Lung microvascular endothelial cell (primary cell): Measurements from ENCODE around the gene RAB23. TPM values are rescaled to one million over a fixed set of nuclear protein-coding genes. Genes with fewer than 3 reads are reported as not detected.

ENCODE experiments used
- DNase-seq, 2 donors: peaks; one replicate each; pipeline versions ENCODE4 v3.0.0 to v3.0.0-alpha.2; 2010; ENCODE audit warnings: low read depth in 2 of 2
- total RNA-seq: library from RNA; depleted of rRNA; stranded (reverse); fragments of >200 nt; gene quantifications from 2 replicates; pipeline ENCODE4 v1.2.1, GENCODE V29; 2014

Gene RAB23
- 3.6 and 3.9 TPM in 2 replicates for total RNA-seq

DNA sequence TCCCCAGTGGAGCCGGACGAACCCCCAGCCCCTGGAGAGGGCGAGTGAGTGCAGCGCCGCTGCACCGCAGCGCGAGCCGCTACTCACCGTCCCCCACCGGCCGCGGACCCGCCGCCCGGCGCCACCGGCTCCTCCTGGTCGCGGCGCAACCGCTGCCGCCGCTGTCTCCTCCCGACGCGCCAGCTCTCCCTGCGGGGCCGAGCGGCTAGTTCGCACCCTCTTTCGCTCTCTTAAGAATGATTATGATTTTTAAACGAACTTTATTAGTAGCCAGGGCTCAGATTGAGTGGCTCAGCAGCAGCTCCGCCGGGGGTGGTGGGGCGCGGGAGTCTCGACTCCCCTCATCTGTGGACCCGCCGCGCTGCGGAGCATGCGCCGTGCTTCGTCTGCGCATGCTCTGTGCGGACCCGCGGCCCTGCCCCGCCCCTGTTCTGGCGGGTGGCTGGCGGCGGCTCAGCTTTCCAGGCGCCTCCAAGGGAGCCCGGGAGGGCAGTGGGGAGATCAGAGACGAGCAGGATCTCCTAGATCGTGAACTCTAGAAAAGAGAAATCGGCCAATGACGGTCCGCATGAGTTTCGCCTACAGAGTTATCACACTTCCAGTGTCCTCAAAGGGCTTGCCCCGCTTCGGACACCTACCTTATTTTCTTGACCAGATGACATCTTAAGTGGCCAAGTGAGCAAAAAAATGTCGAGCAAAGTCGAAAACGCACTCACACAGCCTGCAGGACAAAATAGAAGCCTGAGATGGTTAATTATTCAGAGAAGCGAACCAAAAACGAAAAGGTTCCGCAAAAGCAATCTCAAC lies at the start of gene RAB23:
TSS of gene RAB23 (minus strand) at position 372 of the 807 bp plus-strand sequence. CDS start 11,927 bp downstream, outside the sequence.
- DNase-seq: peak; percentile 85 to 87

DNA sequence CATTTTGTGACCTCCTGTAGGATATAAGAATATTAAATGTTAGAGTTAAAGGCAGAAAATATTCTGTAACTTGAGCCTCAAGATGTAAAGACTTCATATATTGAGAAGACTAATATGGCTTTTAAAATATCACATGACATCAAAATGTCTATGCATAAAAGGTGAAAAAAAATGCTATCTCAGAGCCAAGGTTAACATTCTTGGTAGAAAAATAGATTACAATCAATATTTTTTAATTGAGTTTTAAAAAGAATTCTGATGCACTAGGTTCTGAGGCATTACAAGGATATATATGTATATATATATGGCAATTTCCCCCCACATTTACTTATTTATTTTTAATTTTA lies 46.2 kb upstream of the RAB23 start:
- DNase-seq: no peak

DNA sequence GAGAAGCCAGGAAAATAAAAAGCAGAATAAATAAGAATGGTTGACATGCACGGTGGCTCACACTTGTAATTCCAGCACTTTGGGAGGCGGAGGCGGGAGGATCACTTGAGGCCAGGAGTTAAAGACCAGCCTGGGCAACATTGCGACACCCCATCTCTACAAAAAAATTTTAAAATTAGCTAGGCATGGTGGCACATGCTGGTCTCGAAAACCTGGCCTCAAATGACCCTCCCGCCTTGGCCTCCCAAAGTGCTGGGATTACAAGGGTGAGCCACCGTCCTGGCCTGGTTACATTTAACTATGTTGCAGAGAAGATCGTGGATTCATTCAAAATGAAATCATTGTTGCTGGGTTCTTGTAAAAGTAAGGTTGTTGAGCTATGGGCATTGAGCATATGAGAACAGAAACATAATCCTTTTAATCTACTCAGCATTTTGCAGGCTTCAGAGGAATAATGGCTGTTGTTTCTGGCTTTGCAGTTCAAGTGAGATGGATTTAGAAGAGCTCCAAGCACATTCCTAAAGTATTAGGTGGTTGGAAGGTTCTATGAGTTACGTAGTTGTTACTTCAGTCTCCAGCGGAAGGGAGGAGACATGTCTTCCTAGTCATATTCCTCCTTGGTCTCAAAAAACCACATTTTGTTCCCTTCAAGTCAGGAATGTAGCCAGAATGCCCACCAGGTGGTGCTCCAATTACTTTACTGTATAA lies 45.6 kb upstream of the RAB23 start:
- peak; percentile 63 to 96 for DNase-seq

DNA sequence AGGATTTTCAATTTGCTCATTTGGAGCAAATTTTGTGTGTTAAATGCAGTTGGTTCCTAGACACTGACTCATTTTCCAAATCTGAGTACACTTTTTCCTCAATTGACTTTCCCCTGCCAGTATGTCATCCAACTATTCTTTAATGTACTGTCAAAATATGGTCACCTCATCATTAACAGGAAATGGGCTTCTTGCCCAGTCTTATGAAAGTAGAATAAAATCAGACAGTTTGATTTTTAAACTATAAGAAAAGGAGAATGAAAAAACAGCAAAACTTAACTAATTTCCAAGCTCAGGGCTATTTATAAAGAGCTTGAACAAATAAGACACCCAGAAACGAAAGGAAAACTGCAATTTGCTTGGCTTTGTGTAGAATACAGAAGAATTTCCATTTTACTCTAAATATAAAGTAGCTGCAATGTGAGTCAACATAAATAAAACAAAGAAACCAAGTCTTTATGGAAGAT lies 43.7 kb upstream of the RAB23 start:
- DNase-seq: peak; percentile 65 to 80

DNA sequence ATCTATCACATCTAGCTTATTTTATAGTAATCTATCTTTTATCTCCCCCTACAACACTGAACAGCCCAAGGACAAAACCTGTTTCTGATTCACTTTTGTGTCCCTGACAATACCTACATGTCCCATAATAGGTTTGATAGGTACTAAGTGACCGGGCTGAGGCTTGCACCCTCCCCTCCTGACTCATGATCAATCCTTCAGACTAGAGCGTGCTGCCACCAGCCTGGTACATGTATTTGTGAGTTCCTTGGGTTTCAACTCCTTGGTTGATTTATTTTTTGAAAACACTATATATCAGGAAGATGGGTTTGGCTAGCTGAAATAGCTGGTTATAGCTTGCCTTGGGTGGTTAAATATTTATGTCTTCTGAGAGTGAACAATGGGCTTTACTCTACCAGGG lies 41.6 kb upstream of the RAB23 start:
- DNase-seq: no peak

DNA sequence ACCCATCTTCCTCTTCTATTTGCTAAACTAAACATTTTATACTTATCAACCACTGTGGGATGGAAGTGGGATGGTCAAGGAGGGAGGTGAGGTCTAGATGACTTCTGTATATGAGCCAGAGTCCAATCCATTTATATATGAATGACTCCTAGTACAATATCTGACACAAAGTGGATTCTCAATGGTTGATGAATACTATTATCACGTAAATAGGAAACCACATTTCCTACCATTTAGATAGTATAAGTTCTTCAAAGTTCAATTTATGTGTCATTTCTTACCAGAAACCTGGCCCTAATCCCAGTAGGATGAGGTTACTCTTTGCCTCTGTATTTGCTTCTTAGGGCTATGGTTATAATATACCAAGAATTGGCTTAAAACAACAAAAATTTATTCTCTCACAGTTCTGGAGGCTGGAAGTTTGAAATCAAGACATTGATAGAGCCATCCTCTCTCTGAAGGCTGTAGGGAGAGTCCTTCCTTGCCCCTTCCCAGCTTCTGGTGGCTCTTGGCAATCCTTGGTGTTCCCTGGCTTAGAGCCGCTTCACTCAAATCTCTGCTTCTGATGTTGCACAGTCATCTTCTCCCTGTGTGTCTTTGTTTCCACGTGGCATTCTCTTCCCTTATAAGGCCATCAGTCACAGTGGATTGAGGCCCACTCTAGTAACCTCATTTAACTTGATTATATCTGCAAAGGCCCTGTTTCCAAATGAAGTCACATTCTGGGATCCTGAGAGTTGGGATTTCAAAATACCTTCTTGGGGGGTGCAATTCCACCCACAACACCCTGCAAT lies 41.0 kb upstream of the RAB23 start:
- DNase-seq: peak in 1 of 2 donors; percentile 89

DNA sequence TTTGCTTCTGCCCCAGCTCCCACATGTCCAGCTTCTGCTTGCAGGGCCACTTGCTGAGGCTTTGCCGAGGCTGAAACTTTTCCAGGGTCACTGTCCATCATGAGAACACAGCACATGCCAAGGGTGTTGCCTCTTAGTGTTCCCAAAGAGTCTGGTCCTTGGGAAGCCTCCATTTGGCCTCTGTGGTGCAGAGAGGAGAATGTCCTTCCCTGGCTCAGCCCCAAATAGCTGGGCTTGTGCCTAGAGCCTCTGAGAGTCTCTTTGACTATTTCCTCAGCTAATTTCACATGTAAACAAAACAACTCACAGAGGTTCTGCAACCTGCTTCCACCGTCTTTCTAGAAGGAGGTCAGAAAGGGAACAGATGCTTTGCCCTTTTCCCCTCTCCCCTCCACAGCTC lies 40.4 kb upstream of the RAB23 start:
- no peak for DNase-seq

DNA sequence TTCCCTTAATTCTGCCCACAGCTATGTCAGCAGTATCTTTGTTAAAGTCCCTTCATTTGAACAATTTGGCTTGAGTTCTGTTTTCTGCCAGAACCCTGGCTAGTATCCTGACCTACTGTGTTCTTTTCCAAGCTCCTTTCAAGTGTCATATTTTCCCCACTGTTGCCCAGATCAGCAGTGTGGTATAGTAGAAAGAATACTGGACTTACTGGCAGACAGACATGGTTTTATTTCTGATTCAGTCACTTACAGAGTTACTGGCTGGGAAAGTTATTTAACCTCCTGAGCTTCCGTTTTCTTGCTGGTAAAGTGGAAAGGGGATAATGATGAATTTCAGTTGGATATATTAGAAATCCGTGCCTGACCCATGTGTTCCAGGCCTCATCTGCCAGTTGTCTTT lies 39.8 kb upstream of the RAB23 start:
- DNase-seq: no peak

DNA sequence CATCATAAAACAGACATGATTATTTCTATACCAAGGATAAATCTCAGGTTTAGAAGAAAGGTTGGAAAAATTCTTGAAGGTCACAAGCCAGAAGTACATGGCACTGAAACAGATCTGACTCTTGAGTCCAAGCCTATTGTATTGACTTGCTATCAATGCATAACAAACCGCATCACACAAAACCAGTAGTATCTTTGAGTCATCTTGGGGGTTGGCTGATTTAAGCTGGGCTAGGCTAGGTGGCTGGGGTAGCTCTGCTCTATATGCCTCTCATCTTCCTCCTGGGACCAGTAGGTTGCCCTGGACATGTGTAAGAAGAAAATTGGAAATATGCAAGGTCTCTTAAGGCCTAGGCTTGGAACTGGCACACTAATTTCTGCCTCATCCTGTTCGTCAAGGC lies 37.0 kb upstream of the RAB23 start:
- DNase-seq: no peak

DNA sequence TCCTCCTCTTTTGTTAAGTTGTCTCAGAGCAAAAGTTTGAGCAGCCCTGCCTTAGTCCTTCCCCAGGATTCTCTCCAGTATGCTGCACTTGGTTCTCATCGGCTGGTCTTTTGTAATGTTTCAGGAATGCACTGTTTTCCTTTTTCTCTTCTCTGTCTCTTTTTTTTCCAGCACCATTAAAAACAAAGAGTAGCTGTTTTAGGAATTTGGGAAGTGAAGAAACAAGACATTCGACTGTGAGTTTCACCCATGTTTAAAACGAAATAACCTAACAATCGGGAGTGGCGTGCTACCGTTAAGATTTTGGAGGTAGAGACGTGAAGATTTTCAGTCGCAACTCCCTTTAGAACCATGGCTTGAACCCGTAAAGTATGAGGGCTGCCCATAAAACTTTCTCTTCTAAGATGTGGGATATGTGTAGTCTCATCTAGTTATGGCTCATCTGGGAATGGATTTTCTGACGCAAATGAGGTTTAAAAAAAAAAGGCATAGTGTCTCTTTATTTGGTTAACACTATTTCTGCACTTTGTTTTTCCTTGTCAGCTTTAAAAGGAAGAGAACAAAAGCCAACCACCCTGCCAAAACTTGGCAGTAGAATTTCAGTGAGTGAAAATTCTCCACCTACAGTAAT lies 35.9 kb upstream of the RAB23 start:
- DNase-seq: peak; percentile 16 to 30

DNA sequence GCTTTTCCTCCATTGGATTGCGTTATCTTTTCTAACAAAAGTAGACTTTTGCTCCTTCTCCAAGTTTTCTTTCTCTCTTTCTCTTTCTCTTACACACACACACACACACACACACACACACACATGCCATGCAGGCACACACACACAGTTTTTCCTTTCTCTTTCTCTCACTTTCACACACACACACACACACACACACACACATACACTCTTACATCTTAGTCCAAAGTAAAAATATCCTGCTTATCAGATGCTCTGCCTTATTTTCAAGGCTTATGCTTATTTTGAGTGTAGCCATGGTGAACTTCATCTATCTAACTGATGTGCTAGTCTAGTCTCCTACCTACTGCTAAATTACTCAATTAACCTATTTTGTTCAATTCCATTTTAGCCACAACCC lies 34.4 kb upstream of the RAB23 start:
- DNase-seq: no peak

DNA sequence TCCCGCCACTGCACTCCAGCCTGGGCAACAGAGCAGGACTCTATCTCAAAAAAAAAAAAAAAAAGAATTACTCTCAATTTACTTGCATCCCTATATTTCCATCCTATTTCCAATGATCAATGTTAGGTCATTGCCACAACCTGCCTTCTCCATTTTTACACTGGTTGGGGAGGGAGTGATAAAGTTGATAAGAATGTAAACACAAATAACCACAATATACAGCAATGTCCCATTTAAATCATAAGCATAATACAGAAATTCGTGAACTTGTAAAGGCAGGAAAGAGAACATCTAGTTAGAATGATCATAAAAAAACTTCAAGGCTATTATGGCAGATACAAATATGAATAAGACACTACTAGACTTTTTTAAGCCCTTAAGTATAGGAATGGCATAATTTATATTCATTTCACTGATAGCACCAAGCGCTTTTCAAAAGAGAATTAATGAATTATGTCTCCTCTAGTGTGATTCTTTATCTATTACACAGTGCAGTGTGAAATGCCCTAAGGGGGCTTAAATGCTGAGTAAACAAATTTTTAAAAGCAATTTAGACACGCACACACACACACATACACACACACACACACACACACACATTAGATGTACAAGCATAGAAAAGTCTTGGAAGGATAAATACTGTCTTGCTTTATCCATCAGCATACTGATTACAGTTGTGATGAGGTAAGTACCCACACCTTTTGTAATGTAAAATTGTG lies 33.5 kb upstream of the RAB23 start:
- no peak for DNase-seq

DNA sequence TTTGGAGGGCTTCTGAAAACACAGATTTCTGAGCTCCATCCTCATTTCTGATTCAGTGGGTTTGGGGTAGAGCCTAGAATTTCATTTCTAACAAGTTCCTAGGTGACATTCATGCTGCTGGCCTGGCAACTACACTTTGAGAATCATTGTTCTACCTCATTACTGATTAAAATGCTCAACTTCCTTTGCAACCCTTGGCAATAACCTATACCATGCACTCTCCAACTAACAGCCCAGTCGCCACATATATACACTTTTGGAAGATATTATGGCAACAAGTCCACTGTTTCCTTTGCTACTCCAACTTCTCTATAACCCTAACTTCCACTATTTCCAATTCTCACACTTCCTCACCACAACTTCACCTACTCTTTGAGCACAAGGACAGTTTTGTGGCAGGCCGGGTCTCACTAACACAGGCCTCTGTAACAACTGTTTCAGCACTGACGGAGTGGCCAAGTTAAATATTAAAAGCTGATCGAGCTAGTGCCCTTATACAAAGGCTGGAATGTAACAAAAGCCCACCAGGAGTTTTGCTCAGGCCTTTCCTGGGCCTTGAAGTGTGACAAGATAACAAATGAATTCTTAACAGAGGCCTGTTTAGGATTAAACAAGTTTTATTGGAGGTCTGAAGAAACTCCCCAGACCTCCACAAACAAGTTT lies 32.1 kb upstream of the RAB23 start:
- no peak for DNase-seq

DNA sequence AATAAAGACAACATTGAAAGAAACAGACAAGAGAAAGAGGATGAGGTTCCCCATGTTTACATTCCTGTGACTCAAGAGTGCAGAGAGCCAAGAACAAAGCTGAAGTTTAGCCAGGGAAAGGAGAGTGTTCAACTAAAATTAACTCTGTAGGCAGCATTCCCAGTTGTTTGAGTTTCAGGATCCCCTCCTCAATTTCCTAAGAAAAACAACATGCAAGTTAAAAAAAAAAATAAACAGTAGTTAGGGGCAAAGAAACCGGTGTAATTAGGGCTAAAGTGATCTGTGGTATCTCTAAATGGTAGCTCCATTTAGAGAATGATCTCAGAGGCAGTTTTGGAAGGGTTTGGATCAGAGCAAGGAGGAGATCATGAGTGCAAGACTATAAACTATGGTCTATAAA lies 30.9 kb upstream of the RAB23 start:
- DNase-seq: peak in 1 of 2 donors; percentile 29

DNA sequence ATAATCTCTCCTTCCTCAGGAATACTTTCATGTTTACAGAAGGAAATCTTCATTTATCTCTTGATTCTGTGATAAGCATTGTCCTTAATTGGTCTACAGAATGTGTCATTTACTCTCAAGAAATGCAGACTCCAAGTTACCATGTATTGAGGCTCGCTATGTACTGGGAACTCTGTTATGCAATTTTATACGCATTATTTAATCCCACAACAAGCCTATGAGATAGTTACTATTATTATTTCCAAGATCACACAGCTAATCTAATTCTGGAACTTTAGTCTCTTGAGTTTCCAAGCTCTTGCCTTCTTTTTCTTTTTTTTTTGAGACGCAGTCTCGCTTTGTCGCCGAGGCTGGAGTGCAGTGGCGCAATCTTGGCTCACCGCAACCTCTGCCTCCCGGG lies 30.0 kb upstream of the RAB23 start:
- no peak for DNase-seq

DNA sequence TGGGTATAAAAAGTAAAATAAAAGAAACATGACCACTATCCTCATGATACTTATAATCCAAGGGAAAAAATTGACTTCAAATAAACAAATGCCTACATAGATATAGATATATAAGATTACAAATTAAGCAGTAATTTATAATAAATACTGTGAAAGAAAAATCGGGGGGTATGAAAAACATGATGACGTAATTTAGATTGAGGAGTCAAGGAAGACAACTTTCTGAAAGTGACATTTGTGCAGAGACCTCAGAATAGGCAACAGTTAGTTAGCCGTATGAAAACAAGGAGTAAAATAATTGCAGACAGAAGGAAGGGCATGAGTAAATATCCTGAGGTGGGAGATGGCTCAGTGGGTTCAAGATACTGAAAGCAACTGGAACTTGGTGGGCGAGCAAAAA lies 28.2 kb upstream of the RAB23 start:
- DNase-seq: no peak

DNA sequence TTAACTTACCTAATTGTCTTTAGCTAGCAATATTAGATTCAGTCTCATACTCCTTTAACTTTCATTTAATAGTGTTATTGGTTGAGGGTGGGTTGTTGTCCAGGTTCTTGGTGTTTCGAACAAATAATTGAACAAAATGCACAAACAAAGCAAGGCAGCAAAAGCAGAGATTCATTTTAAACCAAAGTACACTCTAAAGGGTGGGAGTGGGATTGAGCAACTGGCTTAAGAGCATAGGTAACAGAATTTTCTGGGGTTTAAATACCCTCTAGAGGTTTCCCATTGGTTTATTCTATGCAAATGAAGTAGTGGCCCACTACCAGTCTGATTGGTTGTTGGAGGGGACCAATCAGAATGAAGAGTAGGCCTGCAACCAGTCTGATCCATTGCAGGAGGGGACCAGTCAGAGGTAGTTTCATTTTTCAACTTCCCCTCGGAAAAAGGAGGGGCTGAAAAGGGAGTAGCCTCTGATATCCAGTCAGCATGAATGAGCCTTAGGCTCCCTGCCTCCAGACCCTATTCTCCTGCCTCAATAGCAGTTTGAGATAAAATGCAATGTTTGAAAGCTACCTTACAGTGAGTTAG lies 26.3 kb upstream of the RAB23 start:
- DNase-seq: no peak

DNA sequence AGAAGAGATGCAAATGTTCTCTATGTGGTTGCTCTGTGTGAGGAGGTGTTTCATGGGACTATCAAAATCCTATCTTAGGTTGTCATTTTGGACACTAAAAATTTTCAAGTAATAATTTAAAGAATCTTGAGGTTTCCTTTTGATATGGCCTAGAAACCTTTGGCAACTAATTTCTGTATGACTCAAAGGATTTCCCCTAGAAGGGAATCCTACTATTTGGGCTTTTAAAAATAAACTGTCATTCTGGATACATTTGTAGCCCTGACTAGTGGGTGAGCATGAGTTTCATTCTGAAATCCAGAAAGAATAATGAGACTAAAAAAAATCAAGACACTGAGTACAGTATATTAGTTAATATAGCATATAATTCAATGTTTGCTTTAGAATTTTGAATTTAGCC lies 25.5 kb upstream of the RAB23 start:
- peak in 1 of 2 donors; percentile 47 for DNase-seq

DNA sequence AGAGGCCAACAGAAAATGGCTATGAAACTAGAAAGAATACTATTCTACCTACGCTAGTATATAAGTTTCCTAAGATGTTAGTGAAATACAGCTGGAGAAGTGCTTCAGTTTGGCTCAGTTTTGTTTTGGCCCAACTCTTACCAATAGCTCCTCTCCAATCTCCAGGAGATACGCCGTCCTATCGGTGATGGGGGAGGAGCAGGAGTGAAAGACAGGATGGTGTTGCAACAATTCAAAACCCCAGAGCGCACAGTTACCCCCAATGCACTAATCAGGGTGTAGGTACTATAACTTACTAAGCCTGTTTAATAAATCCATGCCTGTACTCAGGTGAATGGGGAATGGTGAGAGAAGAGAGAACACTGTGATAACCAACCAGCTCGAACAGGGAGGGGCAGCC lies 24.2 kb upstream of the RAB23 start:
- no peak for DNase-seq

DNA sequence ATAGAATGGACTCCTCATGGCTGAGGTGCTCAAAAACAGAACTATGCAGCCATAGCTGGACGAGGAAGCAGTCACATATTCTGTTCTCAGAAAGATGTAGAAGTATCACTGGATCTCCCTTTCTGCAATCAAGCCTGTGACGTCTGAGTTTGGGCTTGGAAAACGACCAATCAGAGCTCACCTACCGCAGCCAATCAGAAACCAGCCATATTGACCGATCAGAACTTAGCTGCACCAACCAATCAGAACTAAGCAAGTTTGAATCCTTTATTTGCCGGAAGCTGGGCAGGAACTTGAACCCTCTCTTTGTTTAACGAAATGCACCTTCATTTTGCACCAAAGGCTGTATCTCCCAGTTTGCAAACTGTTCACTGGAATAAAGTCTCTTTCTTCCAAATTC lies 21.8 kb upstream of the RAB23 start:
- DNase-seq: no peak
